Effector memory CD8-positive, alpha-beta T cell (primary cell): ENCODE measurements around the gene EXOSC9.

ENCODE experiments used
- ATAC-seq: fragments of 150-1000 bp; cut with Tn5 transposase; replicated peaks from 2 replicates; pipeline ENCODE4 v1.10.0; 2021; ENCODE audit warnings: mild to moderate bottlenecking, moderate library complexity
- DNase-seq, 3 experiments: peaks; one replicate each; pipeline ENCODE4 v3.0.0; 2021
- H3K27ac Mint-ChIP-seq, 2 donors: one replicate each; pipeline ENCODE4 v1.8.0; 2022; ENCODE audit warnings: mild to moderate bottlenecking in 2 of 2, mixed read lengths in 2 of 2, moderate library complexity in 2 of 2
- H3K27me3 Mint-ChIP-seq, 2 donors: one replicate each; pipeline ENCODE4 v1.8.0; 2022; ENCODE audit warnings: mixed read lengths in 2 of 2
- H3K36me3 Mint-ChIP-seq: one replicate; pipeline ENCODE4 v1.8.0; 2022; ENCODE audit warnings: mild to moderate bottlenecking, moderate library complexity, mixed read lengths; ENCODE audit not compliant: insufficient read depth
- H3K4me1 Mint-ChIP-seq, 2 donors: one replicate each; pipeline ENCODE4 v1.8.0; 2022; ENCODE audit warnings: low read depth in 2 of 2, mixed read lengths in 2 of 2
- H3K4me3 Mint-ChIP-seq, 2 donors: one replicate each; pipeline ENCODE4 v1.8.0; 2022; ENCODE audit warnings: mild to moderate bottlenecking in 2 of 2, mixed read lengths in 2 of 2, moderate library complexity in 2 of 2
- H3K9me3 Mint-ChIP-seq, 2 donors: one replicate each; pipeline ENCODE4 v1.8.0; 2022; ENCODE audit warnings: mixed read lengths in 2 of 2

Gene EXOSC9

DNA sequence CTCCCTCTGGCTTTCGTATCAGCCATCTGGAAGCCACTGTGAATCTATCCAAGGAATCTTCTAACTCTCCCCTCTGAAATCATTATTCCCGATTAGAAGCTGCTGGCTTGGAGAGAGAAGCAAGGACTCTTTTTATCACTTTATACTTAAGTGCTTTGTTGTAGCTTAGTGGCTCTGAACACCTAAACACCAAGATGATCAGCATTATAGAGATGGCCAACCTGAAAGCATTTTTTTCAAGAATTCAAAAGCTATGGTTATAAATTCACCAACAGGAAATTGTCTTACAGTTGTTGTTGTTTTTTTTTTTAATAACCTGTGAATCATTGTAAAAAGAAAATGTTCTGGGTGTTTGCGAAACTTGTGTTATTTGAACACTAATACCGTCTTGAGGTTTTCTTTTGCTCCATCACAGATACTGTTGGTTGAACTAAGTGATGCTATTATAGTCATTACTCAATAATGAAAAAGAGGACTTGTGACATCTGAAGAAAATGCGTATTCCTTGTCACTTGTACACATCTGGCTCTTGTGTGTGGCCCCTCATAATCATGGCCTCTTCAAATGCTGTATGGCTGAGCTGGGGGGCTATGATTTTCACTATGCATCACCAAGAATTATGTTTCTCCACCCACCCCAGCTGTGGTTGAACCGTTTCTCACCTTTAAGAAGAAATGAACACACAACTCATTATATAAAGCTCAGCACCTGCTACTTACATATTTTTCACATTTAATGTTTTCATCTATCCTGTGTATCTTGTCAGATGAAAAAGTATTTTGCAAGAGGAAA, 24.3 kb upstream of the EXOSC9 start:
- DNase-seq (no peak), ATAC-seq (peak; percentile 59)
- Mint-ChIP-seq H3K4me3 (peak overlapping the region in 1 of 2 donors; percentile 32), H3K4me1 (peaks cover 2 to 27% of the 10 kb centered on the region in 2 donors), H3K27ac (peak overlapping the region in 1 of 2 donors; percentile 69), H3K9me3 (no peaks in the 10 kb centered on the region), H3K36me3 (no peaks in the 10 kb centered on the region), H3K27me3 (peaks cover 8 to 22% of the 10 kb centered on the region in 2 donors)

DNA sequence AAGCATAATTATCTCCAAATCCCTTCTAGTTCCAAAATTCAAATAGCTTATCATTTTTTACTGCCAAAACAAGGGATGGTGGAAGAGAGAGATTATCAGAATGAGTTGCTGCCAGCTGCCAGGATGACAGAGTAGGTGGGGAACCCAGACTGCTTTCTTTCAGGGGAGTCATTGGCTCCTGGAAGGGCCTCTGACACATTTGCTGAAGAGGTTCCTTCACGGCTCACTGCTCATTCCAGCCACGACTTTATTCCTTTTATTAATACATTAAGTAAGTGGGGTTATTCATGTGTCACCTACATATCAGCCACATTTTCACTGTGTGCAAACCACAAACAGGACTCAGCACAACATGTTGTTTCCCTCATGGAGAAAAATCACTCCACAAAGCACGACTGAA, 23.5 kb upstream of the EXOSC9 start:
- Mint-ChIP-seq H3K36me3 (no peaks in the 10 kb centered on the region), H3K27me3 (peaks cover 8 to 24% of the 10 kb centered on the region in 2 donors), H3K27ac (peak overlapping the region in 1 of 2 donors; percentile 69), H3K9me3 (no peaks in the 10 kb centered on the region), H3K4me3 (peak overlapping the region in 1 of 2 donors; percentile 32), H3K4me1 (peaks cover 2 to 27% of the 10 kb centered on the region in 2 donors)
- ATAC-seq (no peak), DNase-seq (no peak)

DNA sequence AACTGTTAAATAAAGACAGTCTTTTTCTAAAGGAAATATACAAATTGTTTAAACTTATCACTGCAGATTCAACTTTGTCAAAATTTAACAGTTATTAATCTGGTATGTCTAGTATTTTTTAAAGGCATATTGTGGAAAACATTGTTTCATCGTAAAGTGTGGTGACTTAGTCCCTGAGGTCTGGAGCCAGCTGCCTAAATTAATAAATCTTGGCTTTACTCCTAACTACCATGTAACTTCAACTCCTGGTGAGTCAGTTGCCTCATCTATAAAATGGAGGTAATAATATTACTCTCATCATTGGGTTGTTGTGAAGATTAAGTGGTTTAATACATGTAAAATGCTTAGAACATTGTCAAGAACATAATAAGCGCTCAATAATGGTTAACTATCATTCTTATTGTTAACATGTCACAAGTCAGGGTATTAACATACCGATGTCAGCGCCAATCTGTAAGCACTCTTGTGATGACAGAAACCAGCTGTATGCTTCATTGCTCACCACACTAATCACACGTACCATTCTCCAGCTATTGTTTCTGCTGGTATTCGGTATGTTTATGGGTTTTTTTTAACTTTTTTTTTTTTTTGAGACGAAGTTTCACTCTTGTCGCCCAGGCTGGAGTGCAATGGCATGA, 22.0 kb upstream of the EXOSC9 start:
- Mint-ChIP-seq H3K4me1 (peaks cover 2 to 27% of the 10 kb centered on the region in 2 donors), H3K4me3 (no peak overlapping the region), H3K27me3 (peaks cover 8 to 33% of the 10 kb centered on the region in 2 donors), H3K9me3 (no peaks in the 10 kb centered on the region), H3K27ac (no peak overlapping the region), H3K36me3 (no peaks in the 10 kb centered on the region)
- no peak for DNase-seq
- no peak for ATAC-seq

DNA sequence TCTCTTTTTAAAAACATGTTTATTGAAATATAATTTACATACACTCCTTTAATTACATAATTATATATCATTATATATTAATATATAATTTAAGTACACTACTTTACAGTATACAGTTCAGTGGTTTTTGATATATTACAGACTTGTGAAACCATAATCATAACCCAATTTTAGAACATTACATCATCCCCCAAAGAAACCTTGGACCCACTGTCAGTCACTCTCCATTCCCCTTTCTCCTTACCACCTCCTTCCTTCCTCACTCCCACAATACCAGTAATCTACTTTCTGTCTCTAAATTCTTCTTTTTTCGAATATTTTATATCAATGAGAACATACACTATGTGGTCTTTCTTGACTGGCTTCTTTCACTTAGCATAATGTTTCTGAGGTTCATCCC, 17.9 kb upstream of the EXOSC9 start:
- peaks cover 0 to under 1% of the 10 kb centered on the region in 2 donors for H3K4me1 Mint-ChIP-seq

DNA sequence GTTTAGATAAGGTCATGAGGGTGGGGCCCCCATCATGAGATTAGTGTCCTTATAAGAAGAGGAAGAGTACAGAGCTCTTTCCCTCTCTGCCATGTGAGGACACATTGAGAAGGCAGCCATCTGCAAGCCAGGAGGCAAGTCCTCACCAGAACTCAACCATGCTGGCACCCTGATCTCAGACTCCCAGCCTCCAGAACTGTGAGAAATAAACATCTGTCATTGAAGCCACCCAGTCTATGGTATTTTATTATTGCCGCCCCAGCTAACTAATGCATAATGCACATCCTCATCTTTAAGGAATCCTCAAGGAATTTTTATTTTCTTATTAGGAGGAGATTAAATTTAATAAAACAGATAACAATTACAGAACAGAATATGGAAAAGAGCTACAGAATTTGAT, 16.7 kb upstream of the EXOSC9 start:
- ATAC-seq (no peak), DNase-seq (no peak)
- H3K9me3 Mint-ChIP-seq, result no peaks in the 10 kb centered on the region
- H3K27ac Mint-ChIP-seq, result no peak overlapping the region
- peaks cover 4% of the 10 kb centered on the region for H3K36me3 Mint-ChIP-seq
- no peak overlapping the region for H3K4me3 Mint-ChIP-seq
- H3K4me1 Mint-ChIP-seq, result no peaks in the 10 kb centered on the region
- H3K27me3 Mint-ChIP-seq, result peaks cover 34 to 62% of the 10 kb centered on the region in 2 donors

More for the DNA sequence above, 17.9 kb upstream of the EXOSC9 start:
- ATAC-seq, result no peak
- Mint-ChIP-seq H3K4me3 (no peak overlapping the region), H3K36me3 (peaks cover 4% of the 10 kb centered on the region), H3K27me3 (peaks cover 24 to 50% of the 10 kb centered on the region in 2 donors), H3K9me3 (no peaks in the 10 kb centered on the region), H3K27ac (no peak overlapping the region)
- no peak for DNase-seq

DNA sequence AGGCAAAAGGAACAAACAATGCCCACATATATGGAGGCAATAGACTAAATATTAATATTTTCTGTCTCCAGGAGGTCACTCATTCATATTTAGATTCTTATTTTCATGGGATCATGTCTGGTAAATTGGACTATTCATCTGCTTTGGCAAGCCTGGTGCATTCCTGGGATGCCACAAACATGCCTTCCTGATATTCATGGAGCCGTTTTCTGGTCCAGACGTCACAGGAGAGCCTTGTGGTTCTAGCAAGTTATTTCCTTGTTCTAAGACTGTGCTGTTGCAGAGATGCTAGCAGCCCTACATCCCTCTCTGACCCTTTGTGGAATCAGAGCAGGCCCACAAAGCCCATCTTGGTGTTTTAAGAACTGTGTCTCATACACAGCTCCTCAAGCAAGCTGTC, 16.1 kb upstream of the EXOSC9 start:
- no peak overlapping the region for H3K4me3 Mint-ChIP-seq
- peaks cover 4% of the 10 kb centered on the region for H3K36me3 Mint-ChIP-seq
- no peaks in the 10 kb centered on the region for H3K4me1 Mint-ChIP-seq
- H3K27ac Mint-ChIP-seq, result no peak overlapping the region
- DNase-seq, result no peak
- peaks cover 36 to 63% of the 10 kb centered on the region in 2 donors for H3K27me3 Mint-ChIP-seq
- H3K9me3 Mint-ChIP-seq, result no peaks in the 10 kb centered on the region
- ATAC-seq, result no peak

DNA sequence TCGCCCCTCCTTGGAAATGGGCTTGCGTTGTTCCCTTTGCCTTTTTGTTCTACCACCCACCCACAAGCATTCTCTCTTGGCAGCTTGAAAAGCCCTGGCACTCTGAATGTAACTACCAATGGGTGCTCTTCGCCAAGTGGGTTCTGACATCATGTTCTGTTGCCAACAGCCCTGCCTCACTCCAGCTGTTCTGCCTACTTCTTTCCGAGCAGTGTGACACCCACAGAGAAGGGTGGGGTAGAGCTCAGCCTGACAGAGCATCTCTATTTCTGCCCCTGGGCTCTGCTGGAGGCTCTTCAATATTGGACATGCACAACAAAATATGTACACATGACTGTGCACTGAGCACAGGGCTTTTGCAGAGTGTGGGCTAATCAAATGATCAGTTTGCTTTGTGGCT, 15.6 kb upstream of the EXOSC9 start:
- H3K36me3 Mint-ChIP-seq, result peaks cover 4% of the 10 kb centered on the region
- peaks cover 36 to 62% of the 10 kb centered on the region in 2 donors for H3K27me3 Mint-ChIP-seq
- no peak overlapping the region for H3K27ac Mint-ChIP-seq

DNA sequence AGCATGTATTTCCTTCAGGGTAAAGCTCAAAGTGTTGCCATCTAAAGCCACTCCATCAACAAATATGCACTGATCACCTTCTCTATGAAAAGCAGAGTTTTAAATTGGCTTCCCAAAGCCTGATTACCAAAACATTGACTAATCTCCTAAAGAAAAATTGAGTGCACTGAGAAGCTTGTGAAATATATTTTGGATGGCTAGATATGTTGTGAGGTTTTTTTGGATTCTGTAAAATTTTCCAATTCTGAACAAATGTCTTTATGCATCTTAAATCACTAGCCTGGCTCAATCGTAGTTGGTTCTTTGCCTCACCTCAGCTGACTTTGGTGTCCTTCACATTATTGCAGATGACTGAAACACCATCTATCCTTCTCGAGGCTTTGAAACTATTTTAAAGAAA, 14.9 kb upstream of the EXOSC9 start:
- no peak overlapping the region for H3K27ac Mint-ChIP-seq
- no peaks in the 10 kb centered on the region for H3K4me1 Mint-ChIP-seq
- peaks cover 4% of the 10 kb centered on the region for H3K36me3 Mint-ChIP-seq
- H3K27me3 Mint-ChIP-seq, result peaks cover 33 to 59% of the 10 kb centered on the region in 2 donors
- ATAC-seq (no peak), DNase-seq (no peak)
- no peaks in the 10 kb centered on the region for H3K9me3 Mint-ChIP-seq
- no peak overlapping the region for H3K4me3 Mint-ChIP-seq

More for the DNA sequence above, 15.6 kb upstream of the EXOSC9 start:
- H3K4me3 Mint-ChIP-seq, result no peak overlapping the region
- no peak for DNase-seq
- no peaks in the 10 kb centered on the region for H3K4me1 Mint-ChIP-seq
- no peak for ATAC-seq
- H3K9me3 Mint-ChIP-seq, result no peaks in the 10 kb centered on the region

DNA sequence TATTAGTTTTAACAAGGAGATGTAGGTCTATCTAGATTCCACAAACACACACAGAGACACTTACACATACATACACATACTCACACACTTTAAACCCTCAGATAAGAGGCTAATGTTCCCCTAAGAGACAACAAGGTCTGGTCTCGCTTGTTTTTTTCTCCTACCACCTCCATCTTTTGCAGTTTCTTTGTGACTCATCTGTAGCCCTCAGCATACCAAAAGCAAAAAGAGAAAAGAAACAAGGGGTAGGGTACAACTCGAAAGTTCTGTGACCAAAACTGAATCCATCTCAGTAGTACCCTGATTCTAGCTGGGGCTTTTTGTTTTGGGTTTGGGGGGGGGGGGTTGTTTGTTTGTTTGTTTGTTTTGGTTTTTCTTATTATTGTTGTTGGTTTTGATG, 12.2 kb upstream of the EXOSC9 start:
- H3K27me3 Mint-ChIP-seq, result peaks cover 28 to 42% of the 10 kb centered on the region in 2 donors
- no peak overlapping the region for H3K27ac Mint-ChIP-seq
- H3K4me1 Mint-ChIP-seq, result no peaks in the 10 kb centered on the region
- H3K4me3 Mint-ChIP-seq, result no peak overlapping the region
- DNase-seq (no peak), ATAC-seq (no peak)
- no peaks in the 10 kb centered on the region for H3K9me3 Mint-ChIP-seq
- peaks cover 4% of the 10 kb centered on the region for H3K36me3 Mint-ChIP-seq

DNA sequence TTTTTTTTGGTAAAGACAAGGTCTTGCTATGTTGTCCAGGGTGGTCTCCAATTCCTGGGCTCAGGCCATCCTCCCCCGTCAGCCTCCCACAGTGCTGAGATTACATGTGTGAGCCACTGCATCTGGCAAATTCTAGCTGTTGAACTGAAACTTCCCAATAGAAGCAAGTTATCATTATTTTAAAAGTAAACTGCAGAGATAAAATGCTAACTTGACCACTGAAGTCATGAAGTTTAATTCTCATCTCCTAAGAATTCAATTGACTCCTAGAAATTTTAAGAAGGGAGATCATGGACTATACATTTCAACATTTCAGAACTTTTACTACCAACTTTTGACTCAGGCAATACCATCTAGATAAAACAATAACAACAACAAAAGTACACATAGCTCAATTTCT, 11.7 kb upstream of the EXOSC9 start:
- H3K9me3 Mint-ChIP-seq, result no peaks in the 10 kb centered on the region
- ATAC-seq (no peak), DNase-seq (no peak)
- no peaks in the 10 kb centered on the region for H3K4me1 Mint-ChIP-seq
- no peak overlapping the region for H3K4me3 Mint-ChIP-seq
- H3K36me3 Mint-ChIP-seq, result peaks cover under 1% of the 10 kb centered on the region
- no peak overlapping the region for H3K27ac Mint-ChIP-seq
- H3K27me3 Mint-ChIP-seq, result peaks cover 28 to 43% of the 10 kb centered on the region in 2 donors

DNA sequence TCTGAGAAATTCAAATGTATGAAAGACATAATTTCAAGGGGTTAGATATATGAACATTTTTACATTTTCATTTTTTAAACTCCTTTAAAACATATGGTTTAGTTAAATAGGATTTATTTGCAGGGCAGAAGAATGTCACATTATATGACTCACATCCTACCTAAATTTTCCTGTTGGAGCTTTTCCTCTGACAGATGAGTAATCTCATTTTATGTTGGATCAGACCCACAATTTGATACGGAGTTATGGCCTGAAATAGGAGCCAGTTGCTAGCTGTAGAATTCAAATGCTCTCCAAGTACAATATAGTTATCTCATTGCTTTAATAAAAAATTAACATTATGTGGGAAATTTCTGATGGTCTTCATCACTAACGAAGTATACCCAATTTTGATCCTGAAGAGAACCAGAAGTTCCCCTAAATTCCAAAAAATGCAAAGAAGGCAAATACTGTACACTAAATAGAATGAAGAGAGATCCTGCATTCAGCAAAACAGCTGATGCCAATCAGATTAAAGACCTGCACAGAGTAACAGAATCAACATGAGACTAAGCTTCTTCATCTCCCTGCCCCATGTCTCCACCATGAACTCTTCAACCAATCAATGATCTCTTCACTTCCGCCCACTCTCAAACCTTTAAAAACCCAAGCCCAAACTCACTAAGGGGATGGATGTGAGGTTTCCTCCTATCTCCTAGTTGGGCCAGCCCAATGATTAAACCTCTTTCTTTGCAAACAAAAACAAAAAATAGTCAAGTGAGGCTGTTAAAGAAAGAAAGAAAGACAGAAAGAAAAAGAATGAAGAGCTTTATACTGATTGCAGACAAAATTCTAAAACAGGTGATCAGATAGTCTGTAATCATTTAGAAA, 10.9 kb upstream of the EXOSC9 start:
- Mint-ChIP-seq H3K27me3 (peaks cover 28 to 47% of the 10 kb centered on the region in 2 donors), H3K27ac (no peak overlapping the region), H3K4me3 (no peak overlapping the region), H3K9me3 (no peaks in the 10 kb centered on the region), H3K4me1 (no peaks in the 10 kb centered on the region), H3K36me3 (no peaks in the 10 kb centered on the region)
- ATAC-seq (no peak), DNase-seq (no peak)

DNA sequence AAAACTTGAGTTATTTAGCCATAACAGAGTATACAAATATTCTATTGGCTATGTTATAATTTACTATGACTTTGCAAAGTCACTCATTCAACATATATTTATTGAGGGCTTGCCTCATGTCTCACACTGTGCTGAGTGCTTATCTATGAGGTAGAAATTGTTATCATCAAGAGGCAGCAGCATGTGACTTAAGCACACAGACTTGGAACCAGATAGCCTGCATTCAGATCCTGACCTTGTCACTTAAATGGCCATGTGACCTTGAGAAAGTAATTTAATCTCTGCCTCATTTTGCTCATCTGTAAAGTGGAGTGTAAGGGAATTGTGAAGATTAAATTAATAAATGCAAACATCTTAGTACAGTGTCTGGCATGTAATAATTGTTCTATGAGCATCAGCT, 10.1 kb upstream of the EXOSC9 start:
- no peak for ATAC-seq
- H3K27ac Mint-ChIP-seq, result no peak overlapping the region
- no peaks in the 10 kb centered on the region for H3K9me3 Mint-ChIP-seq
- peaks cover 3 to 5% of the 10 kb centered on the region in 2 donors for H3K4me1 Mint-ChIP-seq
- DNase-seq, result no peak
- peaks cover 27 to 40% of the 10 kb centered on the region in 2 donors for H3K27me3 Mint-ChIP-seq
- no peaks in the 10 kb centered on the region for H3K36me3 Mint-ChIP-seq
- H3K4me3 Mint-ChIP-seq, result no peak overlapping the region

DNA sequence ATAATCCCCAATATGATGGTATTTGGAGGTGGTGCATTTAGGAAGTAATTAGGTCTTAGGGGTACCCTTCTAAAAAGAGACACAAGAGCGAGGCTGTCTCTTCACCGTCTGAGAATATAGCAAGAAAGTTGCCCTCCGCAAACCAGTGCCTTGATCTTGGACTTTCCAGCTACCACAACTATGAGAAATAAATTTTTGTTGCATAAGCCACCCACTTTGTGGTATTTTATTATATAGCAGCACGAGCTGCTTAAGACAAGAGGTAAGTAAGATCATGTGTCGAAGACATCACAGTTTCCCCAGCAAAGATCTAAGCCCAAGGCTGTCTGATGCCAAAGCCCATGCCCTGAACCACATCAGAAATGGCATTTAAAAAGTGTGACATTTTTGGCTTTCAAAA, 9.6 kb upstream of the EXOSC9 start:
- Mint-ChIP-seq H3K4me3 (no peak overlapping the region), H3K9me3 (no peaks in the 10 kb centered on the region), H3K36me3 (no peaks in the 10 kb centered on the region), H3K27ac (no peak overlapping the region), H3K4me1 (peaks cover 5 to 8% of the 10 kb centered on the region in 2 donors), H3K27me3 (peaks cover 22 to 40% of the 10 kb centered on the region in 2 donors)
- no peak for DNase-seq
- no peak for ATAC-seq
